Measurements from ENCODE around the gene TMEM221. TPM values are rescaled to one million over a fixed set of nuclear protein-coding genes. Genes with fewer than 3 reads are reported as not detected.

Gene TMEM221
- total and polyA plus RNA-seq, 9 of the 15 experiments (the other 6 are each of a cell fraction or from before 2014, with no cell fraction given), result 0.06 to 0.35 TPM; not detected in 7

- TF ChIP-seq STAT6 (CRISPR knock-in tag; IDR thresholded peaks at IDR 0.05) (no peak), RBBP5 (IDR thresholded peaks at IDR 0.05; ENCODE audit: borderline replicate concordance, insufficient read depth, low read length, poor library complexity, severe bottlenecking) (peak; percentile 34), DIDO1 (tag; IDR thresholded peaks at IDR 0.05; ENCODE audit: low read depth) (no peak), ZNF592 (IDR thresholded peaks at IDR 0.05) (peak; percentile 69), SLC30A9 (CRISPR knock-in tag; IDR thresholded peaks at IDR 0.05) (no peak), FOXA3 (CRISPR knock-in tag; conservative IDR thresholded peaks at IDR 0.05 in 1 of 2, IDR thresholded peaks at IDR 0.05 in 1 of 2) (0 out of 4 replicates have a peak, but pooled peaks of 1 of the 2 experiments have one; percentile 12), EHMT2 (IDR thresholded peaks at IDR 0.05) (no peak), NEUROD1 (IDR thresholded peaks at IDR 0.05; ENCODE audit: borderline replicate concordance, low read depth, low read length, partially characterized antibody) (peak; percentile 8), HOXB6 (CRISPR knock-in tag; IDR thresholded peaks at IDR 0.05; ENCODE audit: borderline replicate concordance) (no peak), ZNF384 (IDR thresholded peaks at IDR 0.05; ENCODE audit: low read depth, low read length) (peak; percentile 19; the same call in 1 of the 2 replicates), CBX3 (IDR thresholded peaks at IDR 0.05; ENCODE audit: borderline replicate concordance in 1 of 2, low read length in 2 of 2) (no peak), ZKSCAN8 (CRISPR knock-in tag; IDR thresholded peaks at IDR 0.05) (0 out of 2 replicates have a peak, but pooled peaks have one; percentile 42), NKRF (IDR thresholded peaks at IDR 0.05; ENCODE audit: borderline replicate concordance) (0 out of 2 replicates have a peak, but pooled peaks have one; percentile 1), SIX5 (IDR thresholded peaks at IDR 0.05; ENCODE audit: borderline replicate concordance in 1 of 2, insufficient read depth in 1 of 2, low read depth in 1 of 2, low read length in 2 of 2) (no peak), L3MBTL2 (IDR thresholded peaks at IDR 0.05) (peak; percentile 34), SAP30 (IDR thresholded peaks at IDR 0.05; ENCODE audit: borderline replicate concordance, insufficient read depth, low read depth, low read length, poor library complexity, severe bottlenecking) (peak; percentile 28)
These were observed 42.2 kb downstream of the TMEM221 start (continued) for GRCh38 chr19:17406046-17406886.

Measured in K562 (cell line).